HuH-7 (cell line): ENCODE measurements around the gene SLC15A4.
A peak's percentile ranks its signal among the peaks of the same experiment; 100 is the strongest.
"Not testable (repeated sequence)": the region's sequence is repeated elsewhere in the genome, so short reads cannot be mapped to it uniquely, and the experiment has no call there.

Source experiments
- DNase-seq: peaks from one replicate; pipeline ENCODE4 v3.0.0; 2011; ENCODE audit warnings: low spot score

The SLC15A4 gene

DNA sequence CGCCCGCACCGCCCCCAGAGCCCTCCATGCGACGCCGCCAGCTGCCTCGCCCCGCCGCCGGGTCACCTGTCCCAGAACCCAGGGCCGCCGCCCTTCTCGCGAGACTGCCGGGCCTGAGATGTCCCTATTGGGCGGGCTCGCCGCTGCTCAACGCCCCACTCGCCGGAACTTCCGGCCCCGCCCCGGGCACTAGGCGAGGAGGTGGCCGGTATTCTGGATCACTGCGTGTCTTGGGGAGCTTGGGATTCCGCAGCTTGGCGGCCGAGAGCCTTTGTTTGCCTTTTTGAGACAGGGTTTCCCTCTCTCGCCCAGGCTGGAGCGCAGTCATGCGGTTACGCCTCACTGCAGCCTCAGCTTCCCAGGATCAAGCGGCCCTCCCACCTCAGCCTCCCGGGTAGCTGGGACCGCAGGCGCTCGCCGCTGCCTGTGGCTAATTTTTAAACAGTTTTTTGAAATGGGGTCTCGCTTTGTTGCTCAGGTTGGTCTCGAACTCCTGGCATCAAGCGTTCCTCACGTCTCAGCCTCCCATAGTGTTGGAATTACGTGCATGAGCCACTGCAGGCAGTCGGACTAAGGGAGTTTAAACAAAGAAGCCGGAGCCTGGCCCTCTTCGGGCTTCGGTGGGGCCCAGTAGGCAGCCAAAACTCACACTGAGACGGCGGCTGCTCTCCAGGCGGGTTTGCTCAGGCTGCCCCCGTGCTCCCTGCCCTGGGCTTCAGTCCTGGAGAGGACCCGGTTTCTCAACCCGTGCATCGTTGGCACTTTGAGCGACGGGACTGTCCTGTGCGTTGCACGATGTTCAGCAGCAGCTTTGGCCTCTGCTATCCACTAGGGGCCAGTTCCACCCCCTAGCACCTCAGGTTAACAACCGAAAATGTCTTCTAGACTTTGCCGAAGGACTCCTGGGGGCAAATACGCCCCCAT lies at the start of gene SLC15A4:
SLC15A4 (minus strand) TSS at position 43 of the 924 bp plus-strand sequence; CDS start at position 28, 15 bp downstream.
- peak; percentile 88 for DNase-seq

DNA sequence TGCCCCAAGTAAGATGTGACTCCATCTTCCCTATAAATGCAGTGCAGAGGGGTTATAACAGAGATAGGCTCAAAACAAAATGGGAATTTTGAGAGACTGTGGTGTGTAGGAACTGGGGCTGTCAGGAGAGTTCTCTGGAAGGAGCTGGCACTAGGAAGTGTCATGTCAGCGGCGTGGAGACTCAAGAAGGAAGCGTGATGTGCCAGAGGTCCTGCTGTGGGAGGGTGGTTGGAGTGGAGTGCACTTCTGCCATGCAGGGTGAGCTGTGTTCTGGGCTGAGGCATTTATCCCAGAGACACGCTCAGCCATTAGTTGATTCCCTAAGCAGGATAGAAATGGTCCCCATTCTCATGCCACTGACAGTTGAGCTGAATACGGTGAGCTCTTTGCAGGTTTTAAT lies 48.5 kb upstream of the SLC15A4 start:
- DNase-seq: no peak

DNA sequence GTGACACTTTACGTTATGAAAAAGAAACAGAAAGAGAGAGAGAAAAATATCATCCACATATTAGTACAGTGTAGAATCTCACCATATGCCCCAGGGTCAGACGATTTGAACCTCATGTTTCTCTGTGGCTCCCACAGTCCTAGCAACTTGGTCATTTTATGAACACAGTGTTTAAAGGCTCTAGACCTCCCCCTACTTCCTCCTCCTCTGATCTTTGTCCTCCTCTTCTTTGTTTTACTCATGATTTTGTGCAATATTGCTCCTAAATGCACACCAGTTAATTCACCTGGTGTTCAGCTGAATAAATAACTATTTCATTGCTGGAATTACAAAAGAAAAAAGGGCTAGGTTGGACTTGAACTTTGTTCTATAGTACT lies 47.7 kb upstream of the SLC15A4 start:
- DNase-seq: no peak

DNA sequence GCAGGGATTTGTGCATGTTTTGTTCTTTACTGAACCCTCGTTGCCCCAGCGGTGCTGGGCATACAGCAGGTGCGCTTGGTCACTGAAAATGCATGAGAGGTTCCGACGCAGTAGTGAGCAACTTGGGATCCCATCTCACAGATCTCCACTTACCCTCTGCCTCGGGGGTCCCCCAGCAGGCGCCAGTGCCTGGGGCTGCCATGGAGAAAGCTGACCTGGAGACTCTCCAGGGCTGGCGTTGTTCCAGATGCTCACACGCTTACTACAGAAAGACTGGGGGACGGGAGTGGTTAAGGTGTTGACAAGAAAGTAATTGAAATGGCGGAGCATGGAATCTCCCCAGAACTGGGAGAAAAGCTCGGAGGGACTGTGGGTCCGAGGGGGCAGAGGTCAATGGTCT lies 43.7 kb upstream of the SLC15A4 start:
- DNase-seq: no peak

DNA sequence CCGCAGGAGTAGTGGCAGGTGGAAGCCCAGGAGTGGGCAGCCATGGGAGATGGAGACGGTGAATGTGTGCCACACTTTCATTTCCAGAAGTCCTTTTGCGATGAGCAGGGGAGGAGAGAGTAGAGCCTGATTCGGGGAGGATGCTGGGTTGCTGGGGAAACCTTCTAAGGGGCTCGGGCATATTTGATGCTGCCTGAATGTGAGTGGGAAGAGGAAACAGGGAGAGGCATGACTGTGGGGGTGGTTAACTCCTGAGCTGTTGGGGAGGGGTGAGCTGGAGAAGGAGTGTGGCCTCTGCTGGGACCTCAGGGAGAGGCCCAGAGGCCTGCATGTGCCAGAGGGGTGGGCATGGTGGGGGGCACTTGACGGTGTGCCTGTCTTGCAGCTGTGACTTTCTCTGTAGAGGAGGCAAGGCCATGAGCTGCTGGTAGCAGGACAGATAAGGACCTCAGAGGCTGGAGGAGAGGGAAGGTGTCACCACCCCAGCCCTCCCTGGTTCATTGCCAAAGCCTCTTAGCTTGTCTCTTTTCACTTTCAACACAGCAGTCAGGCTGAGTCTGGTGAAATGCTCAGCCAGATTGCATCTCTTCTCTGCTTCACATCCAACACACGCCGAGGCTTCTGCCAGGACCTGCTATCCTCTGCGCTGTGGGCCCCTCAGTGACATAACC lies 40.9 kb upstream of the SLC15A4 start:
- no peak for DNase-seq

DNA sequence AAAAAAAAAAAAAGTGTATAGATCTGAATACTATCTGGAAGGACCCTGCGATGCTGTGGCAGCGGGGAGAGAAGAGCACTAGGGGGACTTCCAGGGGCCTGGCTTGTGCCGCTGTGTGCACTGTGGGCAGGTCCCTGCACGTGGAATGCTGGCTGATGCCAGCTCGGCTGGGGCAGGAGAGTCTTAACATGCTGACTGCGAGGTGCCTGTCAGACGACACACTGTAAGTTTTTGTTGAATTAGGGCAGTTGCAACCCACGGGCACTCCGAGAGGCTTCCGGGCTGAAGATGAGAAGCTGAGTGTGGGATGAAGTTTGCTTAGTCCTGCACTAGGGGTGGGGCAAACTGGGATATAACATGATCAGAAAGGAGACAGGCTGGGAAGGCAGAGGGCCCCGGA lies 40.2 kb upstream of the SLC15A4 start:
- no peak for DNase-seq

DNA sequence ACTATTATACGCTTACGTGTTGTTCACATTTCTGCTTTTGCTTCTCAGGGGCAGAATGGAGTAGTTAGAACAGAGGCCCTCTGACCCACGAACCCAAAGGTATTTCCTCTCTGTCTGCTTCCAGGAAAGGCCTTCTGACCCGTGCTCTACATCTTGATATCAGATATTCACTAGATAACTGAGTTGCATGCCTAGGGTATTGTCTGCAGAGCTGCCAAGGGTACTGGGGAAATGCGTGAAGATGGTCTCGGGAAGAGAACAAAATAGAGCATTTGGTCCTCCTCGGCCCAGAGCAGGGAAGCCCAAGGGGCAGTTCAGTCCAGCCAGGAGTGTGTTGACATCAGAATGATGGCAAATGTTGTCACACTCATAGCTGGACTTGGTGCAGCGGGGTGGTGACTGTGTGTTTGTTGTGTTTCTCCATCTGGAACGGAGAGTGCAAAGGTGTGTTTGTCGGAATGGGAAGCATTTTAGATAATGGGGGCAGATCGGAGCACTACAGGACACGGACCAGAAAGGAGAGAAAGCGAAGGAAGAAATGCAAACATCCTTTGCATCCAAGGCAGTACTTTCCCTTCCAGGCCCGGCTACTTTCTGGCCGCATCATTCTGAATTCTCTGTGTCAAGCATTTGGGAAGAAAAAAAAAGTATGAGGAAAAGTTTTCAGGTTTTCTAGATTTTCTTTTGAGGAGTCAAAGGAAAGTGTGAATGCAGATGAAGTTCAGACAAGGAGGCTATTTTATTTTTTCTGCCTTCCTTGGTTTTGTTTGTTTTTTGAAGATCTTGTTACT lies 37.7 kb upstream of the SLC15A4 start:
- peak; percentile 49 for DNase-seq

DNA sequence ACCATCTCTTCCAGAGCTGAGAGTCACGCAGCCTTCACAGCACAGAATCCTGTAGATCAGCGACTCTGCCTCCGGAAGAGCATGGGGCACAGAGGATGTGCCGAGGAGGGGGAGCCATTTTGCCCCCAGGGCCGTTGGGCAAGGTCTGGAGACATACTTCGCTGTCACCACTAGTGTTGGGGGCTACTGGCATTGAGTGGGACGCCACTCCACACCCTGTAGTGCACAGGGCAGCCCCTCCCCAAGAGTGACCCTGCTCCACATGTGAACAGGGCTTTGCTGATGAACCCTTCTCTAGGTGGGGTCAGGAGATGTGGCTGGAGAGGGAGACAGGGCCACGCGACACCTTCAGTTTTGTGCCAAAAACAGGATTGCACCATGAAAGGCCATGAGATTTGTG lies 35.6 kb upstream of the SLC15A4 start:
- no peak for DNase-seq

DNA sequence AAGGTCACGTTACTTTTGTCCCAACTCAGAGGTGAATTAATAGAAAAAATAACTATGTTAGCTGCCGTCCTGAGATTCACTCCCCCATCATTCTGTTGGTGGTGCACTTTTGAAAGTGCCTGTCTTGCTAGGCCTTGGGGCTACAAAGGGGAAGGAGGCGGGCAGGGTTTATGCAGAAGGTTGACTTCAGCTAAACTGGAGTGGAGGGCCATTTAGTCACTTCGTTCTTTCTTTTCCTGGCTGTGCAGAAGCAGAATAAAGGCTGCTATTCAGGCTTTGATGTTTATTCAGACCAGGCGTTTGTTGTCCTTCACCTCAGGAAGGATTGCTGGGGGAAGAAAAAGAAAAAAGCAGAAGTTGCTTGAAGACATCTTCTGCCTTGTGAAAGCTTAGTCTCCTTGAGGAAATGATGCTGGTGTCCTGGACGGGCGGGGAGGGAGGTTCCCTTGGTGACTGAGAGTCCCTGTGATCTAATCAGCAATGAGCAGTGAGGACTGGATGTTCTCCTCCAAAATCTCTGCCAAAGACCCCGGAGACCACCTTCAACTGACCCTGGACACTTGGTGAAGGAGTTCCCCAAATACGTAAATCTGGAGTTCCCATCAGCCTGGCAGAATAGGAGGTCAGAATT lies 33.5 kb upstream of the SLC15A4 start:
- DNase-seq: no peak

DNA sequence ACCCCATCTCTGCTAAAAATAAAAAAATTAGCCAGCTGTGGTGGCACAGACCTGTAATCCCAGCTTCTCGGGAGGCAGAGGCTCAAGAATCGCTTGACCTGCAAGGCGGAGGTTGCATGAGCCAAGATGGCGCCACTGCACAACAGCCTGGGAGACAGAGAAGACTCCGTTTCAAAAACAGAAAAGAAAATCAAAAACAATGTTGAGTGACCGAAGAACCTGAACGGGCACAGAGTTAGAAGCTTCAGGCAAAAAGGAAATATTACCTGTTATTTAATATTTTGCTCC lies 33.0 kb upstream of the SLC15A4 start:
- no peak for DNase-seq

DNA sequence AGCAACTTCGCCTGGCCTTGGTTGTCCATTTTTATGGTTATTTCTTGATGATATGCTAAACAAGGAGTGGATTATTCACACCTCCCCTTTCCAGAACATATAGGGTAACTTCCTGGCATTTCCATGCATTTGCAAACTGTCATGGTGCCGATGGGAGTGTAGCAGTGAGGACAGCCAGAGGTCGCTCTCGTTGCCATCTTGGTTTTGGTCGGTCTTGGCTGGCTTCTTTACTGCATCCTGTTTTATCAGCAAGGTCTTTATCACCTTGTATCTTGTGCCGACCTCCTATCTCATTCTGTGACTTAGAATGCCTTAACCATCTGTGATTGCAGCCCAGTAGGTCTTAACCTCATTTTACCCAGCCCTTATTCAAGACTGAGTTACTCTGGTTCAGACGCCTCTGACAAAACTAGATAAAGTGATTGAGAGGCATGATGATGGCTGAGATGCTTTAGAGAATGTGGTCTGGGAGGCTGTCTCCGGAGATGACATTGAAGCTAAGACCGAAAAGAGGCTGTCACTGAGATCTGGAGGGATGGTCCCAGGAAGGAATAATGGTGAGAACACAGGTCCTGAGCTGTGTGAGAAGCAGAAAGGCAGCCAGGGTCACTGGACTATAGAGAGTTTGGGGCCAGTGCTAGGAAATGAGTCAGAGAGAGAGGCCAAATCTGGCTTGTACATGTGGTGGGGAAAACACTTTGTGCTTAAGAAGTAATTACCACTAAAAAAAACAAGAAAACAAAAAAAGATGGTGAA lies 32.5 kb upstream of the SLC15A4 start:
- no peak for DNase-seq

DNA sequence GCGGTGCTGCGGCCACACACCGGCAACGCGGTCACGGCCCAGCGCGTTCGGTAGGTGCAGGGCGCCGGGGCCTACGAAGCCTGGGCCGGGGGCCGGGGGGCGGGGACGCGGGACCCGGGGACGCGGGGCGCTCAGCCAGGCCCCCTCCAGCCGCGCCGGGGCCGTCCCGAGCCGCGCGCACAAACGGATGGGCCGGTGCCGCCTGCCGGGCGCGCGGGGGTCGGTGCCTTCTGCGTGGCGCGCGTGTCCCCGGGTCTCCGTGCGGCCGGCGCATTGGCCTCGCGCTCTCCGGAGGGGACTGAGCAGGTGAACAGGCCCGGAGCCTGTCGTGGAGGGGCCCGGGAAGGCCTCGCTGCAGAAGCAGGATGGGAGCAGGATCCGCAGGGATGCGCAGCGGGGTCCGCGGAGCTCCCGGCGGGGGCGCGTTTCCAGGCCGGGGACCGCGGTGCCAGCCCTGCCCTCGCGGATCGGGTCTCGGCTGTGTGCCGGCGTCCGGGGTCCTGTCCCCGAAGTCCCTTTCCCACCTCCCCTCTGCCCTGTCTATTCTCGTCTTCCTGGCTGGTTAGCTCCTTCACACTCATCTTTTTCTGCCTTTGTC lies 29.9 kb upstream of the SLC15A4 start:
- no peak for DNase-seq

DNA sequence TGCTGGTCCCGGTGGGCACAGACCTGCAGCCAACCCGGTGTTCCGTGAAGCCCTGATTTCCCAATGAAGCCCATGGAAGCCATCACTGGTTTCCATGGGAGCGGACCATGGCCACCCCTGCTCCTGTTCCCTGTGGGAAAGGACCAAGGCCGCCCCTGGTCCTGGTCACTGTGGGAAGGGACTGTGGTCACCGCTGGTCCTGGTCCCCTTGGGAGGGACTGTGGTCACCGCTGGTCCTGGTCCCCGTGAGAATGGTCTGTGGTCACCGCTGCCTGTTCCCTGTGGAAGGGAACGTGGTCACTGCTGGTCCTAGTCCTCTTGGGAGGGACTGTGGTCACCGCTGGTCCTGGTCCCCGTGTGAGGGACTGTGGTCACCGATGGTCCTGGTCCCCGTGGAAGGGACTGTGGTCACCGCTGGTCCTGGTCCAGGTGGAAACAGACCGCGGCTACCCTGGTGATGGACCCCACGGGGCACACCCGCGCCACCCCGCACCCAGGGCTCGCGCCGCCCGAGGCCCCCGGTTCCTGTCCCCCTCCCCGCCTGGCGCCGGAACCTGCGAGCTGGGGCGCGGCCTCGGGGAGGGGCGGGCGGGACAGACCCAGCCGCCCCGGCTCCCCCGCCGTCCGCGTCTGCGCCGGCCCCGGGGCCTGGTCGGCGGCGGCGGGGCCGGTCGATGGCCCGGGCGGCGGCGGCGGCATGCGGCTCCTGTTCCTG lies 29.3 kb upstream of the SLC15A4 start, which contains the start of gene GLT1D1:
GLT1D1 (plus strand) TSS at position 594 of the 715 bp plus-strand sequence; CDS start at position 698, 104 bp downstream.
- no peak for DNase-seq

DNA sequence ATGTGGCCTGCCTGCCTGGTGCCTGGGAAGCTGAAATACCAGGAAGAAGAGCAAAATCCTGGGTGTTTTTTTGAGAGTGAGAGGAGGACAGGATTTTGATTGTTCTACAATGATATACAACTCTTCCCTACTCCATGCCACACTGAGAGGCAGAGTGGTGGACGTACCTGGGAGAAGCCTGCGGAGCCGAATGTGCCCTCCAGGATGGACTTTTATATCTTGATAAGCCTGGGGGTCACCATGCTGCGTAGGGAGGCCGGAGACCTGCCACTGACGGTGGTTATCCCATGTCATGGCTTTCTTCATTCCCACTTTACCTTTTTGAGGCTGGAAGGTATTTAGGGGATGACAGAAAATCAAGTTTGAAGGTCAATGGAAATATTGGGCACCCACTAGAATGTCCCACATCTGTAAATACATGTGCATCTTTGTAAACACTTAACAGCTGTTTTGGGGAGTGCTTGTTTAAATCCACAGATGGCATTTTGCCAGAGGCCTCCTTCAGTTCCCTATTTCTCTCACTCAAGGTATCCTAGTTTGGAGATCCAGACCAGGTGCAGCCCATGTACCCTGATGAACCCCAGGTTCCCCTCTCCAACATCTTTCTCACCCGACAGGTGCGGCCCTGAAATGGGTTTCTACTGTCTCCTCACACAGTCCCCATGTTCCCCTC lies 28.4 kb upstream of the SLC15A4 start:
- no peak for DNase-seq

DNA sequence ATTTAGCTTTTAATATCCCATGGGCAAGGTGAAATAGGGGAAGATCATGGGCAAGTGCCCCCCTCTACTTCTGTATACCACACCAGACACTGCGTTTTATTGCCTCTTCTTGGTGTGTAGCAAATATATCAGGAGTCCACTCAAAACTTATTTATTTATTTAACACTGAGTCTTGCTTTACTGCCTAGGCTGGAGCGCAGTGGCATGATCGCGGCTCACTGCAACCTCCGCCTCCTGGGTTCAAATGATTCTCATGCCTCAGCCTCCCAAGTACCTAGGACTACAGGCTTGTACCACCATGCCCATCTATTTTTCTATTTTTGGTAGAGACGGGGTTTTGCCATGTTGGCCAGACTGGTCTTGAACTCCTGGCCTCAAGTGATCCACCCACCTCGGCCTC lies 27.7 kb upstream of the SLC15A4 start:
- not testable (repeated sequence) for DNase-seq

DNA sequence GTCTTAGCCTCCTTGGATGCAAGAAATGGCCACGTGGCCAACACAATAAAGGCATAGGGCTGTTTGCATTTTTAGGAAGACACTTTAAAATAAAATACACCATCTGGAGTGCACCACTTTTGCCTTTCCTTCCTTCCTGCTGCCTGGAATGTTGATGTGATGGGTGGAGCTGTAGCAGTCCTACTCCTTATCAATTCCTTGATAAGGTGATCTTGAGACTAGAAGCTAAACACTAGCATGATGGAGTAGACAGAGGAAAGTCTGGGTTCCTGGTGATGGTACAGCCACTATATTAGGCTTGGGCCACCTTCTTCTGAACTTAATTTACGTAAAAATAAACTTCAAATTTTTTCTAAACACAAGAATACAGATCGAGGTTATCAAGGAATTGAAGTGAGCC lies 26.6 kb upstream of the SLC15A4 start:
- no peak for DNase-seq

DNA sequence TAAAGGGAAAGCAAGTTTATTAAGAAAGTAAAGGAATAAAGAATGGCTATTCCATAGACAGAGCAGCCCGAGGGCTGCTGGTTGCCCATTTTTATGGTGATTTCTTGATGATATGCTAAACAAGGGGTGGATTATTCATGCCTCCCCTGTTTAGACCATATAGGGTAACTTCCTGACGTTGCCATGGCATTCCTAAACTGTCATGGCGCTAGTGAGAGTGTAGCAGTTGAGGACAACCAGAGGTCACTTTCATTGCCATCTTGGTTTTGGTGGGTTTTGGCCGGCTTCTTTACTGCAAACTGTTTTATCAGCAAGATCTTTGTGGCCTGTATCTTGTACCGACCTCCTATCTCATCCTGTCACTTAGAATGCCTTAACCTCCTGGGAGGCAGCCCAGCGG lies 26.0 kb upstream of the SLC15A4 start:
- DNase-seq: not testable (repeated sequence)

DNA sequence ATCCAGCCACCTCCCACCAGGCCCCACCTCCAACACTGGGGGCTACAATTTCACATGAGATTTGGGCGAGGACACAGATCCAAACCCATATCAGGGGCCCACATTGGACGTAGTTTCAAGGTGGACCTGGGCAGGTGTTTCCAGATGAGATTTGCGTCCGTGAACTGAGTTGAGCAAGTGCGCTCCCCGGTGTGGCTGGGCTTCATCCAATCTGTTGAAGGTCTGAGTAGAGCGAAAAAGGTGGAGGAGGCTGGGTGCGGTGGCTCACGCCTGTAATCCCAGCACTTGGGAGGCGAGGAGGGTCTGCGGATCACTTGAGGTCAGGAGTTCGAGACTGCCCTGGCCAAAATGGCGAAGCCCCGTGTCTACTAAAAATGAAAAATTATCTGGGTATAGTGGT lies 24.6 kb upstream of the SLC15A4 start:
- no peak for DNase-seq

DNA sequence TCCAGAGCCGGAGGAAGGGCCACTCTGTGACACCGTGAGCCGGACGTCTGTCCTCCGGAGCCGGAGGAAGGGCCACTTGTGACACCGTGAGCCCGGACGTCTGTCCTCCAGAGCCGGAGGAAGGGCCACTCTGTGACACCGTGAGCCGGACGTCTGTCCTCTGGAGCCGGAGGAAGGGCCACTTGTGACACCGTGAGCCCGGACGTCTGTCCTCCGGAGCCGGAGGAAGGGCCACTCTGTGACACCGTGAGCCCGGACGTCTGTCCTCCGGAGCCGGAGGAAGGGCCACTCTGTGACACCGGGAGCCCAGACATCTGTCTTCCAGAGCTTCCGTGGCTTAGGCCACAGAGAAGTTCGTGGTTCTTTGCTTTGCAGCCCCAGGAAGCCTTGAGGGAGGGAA lies 22.9 kb upstream of the SLC15A4 start:
- DNase-seq: not testable (repeated sequence)
